OCI-LY1 (cell line): ENCODE results near the gene HTD2.

Experiments used
- CTCF ChIP-seq: fragments of 200-600 bp; sonication (generic), shearing (Covaris generic); IDR thresholded peaks from 2 replicates; pipeline ENCODE4 v1.5.1; 2017; ENCODE audit warnings: mild to moderate bottlenecking, antibody characterized with exemption, low read length, moderate library complexity, mixed read lengths
- EZH2 ChIP-seq: fragments of 200-600 bp; sonication (generic), shearing (Covaris generic); IDR thresholded peaks from 2 replicates; pipeline ENCODE4 v1.8.0; 2017; ENCODE audit warnings: borderline replicate concordance, mixed run types, mild to moderate bottlenecking, antibody characterized with exemption, low read length, moderate library complexity, mixed read lengths

- TF ChIP-seq CTCF = no peak
- no peak for TF ChIP-seq EZH2
These were observed 10.1 kb upstream of the HTD2 start for GRCh38 chr3:58296269-58296668.
